Smooth muscle cell (in vitro differentiated cells): ENCODE data around the gene ALPK1. TPM values are rescaled to one million over a fixed set of nuclear protein-coding genes. Genes with fewer than 3 reads are reported as not detected.

Experiments
- DNase-seq: peaks from one replicate; lab custom pipeline; 2025; ENCODE audit not compliant: unreplicated experiment; lab: John Stamatoyannopoulos, UW
- H2AFZ ChIP-seq: fragments of 200-600 bp; sonication (generic); 2 replicates; pipeline ENCODE4 v1.6.0; 2016; ENCODE audit warnings: antibody characterized with exemption, low read depth, mild to moderate bottlenecking
- H3F3A ChIP-seq: fragments of 200-600 bp; sonication (generic); 2 replicates; pipeline ENCODE4 v1.6.0; 2017; ENCODE audit warnings: antibody characterized with exemption, low read depth
- H3K27ac ChIP-seq: fragments of 200-600 bp; sonication (generic); 2 replicates; pipeline ENCODE4 v1.5.1; 2016; ENCODE audit warnings: low read depth, mild to moderate bottlenecking
- H3K27me3 ChIP-seq: fragments of 200-600 bp; sonication (generic); 2 replicates; pipeline ENCODE4 v1.6.1; 2016; ENCODE audit warnings: low read depth, mild to moderate bottlenecking
- H3K36me3 ChIP-seq: fragments of 200-600 bp; sonication (generic); 2 replicates; pipeline ENCODE4 v1.5.1; 2016; ENCODE audit warnings: low read depth
- H3K4me1 ChIP-seq: fragments of 200-600 bp; sonication (generic); 2 replicates; pipeline ENCODE4 v1.5.1; 2016; ENCODE audit warnings: low read depth
- H3K4me2 ChIP-seq: fragments of 200-600 bp; sonication (generic); 2 replicates; pipeline ENCODE4 v1.6.0; 2016; ENCODE audit warnings: mild to moderate bottlenecking
- H3K4me3 ChIP-seq: fragments of 200-600 bp; sonication (generic); 2 replicates; pipeline ENCODE4 v1.5.1; 2016; ENCODE audit warnings: mild to moderate bottlenecking
- H3K79me2 ChIP-seq: fragments of 200-600 bp; sonication (generic); 2 replicates; pipeline ENCODE4 v1.6.0; 2016; ENCODE audit warnings: low read depth, mild to moderate bottlenecking
- H3K9ac ChIP-seq: fragments of 200-600 bp; sonication (generic); 2 replicates; pipeline ENCODE4 v1.6.0; 2016; ENCODE audit warnings: low read depth
- H3K9me3 ChIP-seq: fragments of 200-600 bp; sonication (generic); replicated peaks from 2 replicates; pipeline ENCODE4 v1.5.1; 2016; ENCODE audit warnings: low read depth
- H4K20me1 ChIP-seq: fragments of 200-600 bp; sonication (generic); 2 replicates; pipeline ENCODE4 v1.6.0; 2016; ENCODE audit warnings: low read depth
- WGBS: methylation state at CpG from one replicate; pipeline ENCODE4 v1.1.7; 2016; ENCODE audit warnings: low lambda C conversion rate; 5-methylcytosine and 5-hydroxymethylcytosine counted together
- polyA plus RNA-seq: library from polyadenylated mRNA; unstranded; fragments of >200 nt; fragmentation: Nextera tagmentation; extraction: Ambion mirVana; gene quantifications from 2 replicates; pipeline ENCODE4 v1.2.1, GENCODE V29; 2016
- total RNA-seq: library from RNA; depleted of rRNA; stranded (reverse); fragments of >200 nt; gene quantifications from 2 replicates; pipeline ENCODE4 v1.2.3, GENCODE V29; 2014
- TF ChIP-seq, protein P1 (sequence below): fragments of 200-600 bp; sonication (generic); IDR thresholded peaks from 2 replicates; pipeline ENCODE4 v1.5.1; 2017; ENCODE audit warnings: borderline replicate concordance, mild to moderate bottlenecking, antibody characterized with exemption; ENCODE audit not compliant: insufficient read depth, poor library complexity, severe bottlenecking

The ALPK1 gene
- total and polyA plus RNA-seq, 2 experiments from 2014 or later: 3.9 to 4.4 TPM

- H3K27me3 ChIP-seq: peaks cover 28% of the 10 kb centered on the region
- H3K9me3 ChIP-seq: no peaks in the 10 kb centered on the region
- no peaks in the 10 kb centered on the region for H3K79me2 ChIP-seq
- H4K20me1 ChIP-seq: no peaks in the 10 kb centered on the region
- H3K4me1 ChIP-seq: no peaks in the 10 kb centered on the region
- DNase-seq: no peak
- H3K36me3 ChIP-seq: no peaks in the 10 kb centered on the region
- no peak overlapping the region for H3K9ac ChIP-seq
- TF ChIP-seq, protein P1, sequence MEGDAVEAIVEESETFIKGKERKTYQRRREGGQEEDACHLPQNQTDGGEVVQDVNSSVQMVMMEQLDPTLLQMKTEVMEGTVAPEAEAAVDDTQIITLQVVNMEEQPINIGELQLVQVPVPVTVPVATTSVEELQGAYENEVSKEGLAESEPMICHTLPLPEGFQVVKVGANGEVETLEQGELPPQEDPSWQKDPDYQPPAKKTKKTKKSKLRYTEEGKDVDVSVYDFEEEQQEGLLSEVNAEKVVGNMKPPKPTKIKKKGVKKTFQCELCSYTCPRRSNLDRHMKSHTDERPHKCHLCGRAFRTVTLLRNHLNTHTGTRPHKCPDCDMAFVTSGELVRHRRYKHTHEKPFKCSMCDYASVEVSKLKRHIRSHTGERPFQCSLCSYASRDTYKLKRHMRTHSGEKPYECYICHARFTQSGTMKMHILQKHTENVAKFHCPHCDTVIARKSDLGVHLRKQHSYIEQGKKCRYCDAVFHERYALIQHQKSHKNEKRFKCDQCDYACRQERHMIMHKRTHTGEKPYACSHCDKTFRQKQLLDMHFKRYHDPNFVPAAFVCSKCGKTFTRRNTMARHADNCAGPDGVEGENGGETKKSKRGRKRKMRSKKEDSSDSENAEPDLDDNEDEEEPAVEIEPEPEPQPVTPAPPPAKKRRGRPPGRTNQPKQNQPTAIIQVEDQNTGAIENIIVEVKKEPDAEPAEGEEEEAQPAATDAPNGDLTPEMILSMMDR: no peak
- H3K4me2 ChIP-seq: no peak overlapping the region
- WGBS: 91% methylated on average over 6 of the region's 6 CpGs
- H3K27ac ChIP-seq: no peak overlapping the region
- no peaks in the 10 kb centered on the region for H3F3A ChIP-seq
- H2AFZ ChIP-seq: no peak overlapping the region
- no peak overlapping the region for H3K4me3 ChIP-seq
Observed at GRCh38 chr4:112325530-112325929, 28.4 kb downstream of the ALPK1 start.

DNA sequence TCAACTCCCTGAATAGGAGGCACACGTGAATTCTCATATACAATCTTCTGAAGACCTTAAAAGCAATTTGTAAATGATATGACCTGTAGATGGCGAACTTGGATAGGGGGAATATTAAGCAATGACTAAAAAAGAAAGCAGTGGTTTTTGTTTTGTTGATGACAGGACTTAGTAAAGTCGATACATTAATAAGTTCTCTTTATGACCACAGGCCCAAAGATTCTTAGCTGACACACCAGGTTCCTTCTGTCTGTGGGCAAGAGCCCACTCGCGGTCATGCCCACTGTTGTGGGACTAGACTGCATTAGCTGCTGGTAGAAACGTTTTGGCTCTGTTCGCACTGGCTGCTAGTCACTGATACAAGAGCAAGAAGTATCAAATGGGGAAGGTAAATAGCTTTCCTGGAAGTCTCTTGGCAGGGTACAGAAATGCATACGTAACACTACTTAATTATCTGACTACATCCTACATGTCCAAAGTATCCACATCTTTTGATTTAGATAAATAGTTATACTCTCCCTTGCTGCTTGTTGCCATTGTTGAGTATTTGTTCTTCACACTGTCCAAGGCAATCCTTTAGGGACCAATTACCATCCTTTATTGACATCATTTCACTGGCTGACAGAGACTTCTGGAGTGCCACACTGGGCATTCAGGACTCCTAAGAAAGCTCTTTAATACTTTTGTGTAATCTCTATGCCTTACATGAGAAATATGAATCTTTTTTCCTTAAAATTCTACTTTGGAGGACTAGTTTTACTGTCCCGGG, 31.0 kb downstream of the ALPK1 start:
- 52% methylated on average over 9 of the region's 9 CpGs for WGBS
- H3K4me2 ChIP-seq: no peak overlapping the region

GRCh38 chr4:112328734-112329130, 31.6 kb downstream of the ALPK1 start:
- no peak overlapping the region for H3K4me3 ChIP-seq
- no peak overlapping the region for H2AFZ ChIP-seq
- TF ChIP-seq, protein P1: no peak
- DNase-seq: no peak
- no peaks in the 10 kb centered on the region for H3F3A ChIP-seq
- H3K4me2 ChIP-seq: no peak overlapping the region
- H3K36me3 ChIP-seq: no peaks in the 10 kb centered on the region
- H3K9me3 ChIP-seq: no peaks in the 10 kb centered on the region
- H3K79me2 ChIP-seq: no peaks in the 10 kb centered on the region
- H3K4me1 ChIP-seq: no peaks in the 10 kb centered on the region
- no peak overlapping the region for H3K27ac ChIP-seq
- WGBS: 83% methylated on average over 4 of the region's 4 CpGs
- no peaks in the 10 kb centered on the region for H4K20me1 ChIP-seq
- H3K27me3 ChIP-seq: peaks cover 58% of the 10 kb centered on the region
- H3K9ac ChIP-seq: no peak overlapping the region

More for the DNA sequence above, 31.0 kb downstream of the ALPK1 start:
- Histone ChIP-seq H4K20me1 (no peaks in the 10 kb centered on the region), H3K36me3 (no peaks in the 10 kb centered on the region), H3K27ac (no peak overlapping the region), H2AFZ (no peak overlapping the region), H3K9me3 (no peaks in the 10 kb centered on the region), H3K4me1 (no peaks in the 10 kb centered on the region), H3K27me3 (peaks cover 53% of the 10 kb centered on the region), H3F3A (no peaks in the 10 kb centered on the region), H3K4me3 (no peak overlapping the region), H3K9ac (no peak overlapping the region), H3K79me2 (no peaks in the 10 kb centered on the region)
- TF ChIP-seq, protein P1: peak; percentile 52
- no peak for DNase-seq
